Measurements from ENCODE around the gene CELA1. TPM values are rescaled to one million over a fixed set of nuclear protein-coding genes. Genes with fewer than 3 reads are reported as not detected.

CELA1 gene
- total RNA-seq, 1 donor from 2014 or later = not detected

GRCh38 chr12:51360315-51360714 is 13.8 kb upstream of the CELA1 start:
- Histone ChIP-seq H4K20me1 (ENCODE audit: insufficient read depth, low read length) (no peaks in the 10 kb centered on the region), H3K36me3 (ENCODE audit: insufficient read depth, low read length) (peaks cover 2% of the 10 kb centered on the region), H3K4me3 (ENCODE audit: insufficient read depth, low read depth, low read length) (no peak overlapping the region), H3K4me2 (ENCODE audit: low read length) (no peak overlapping the region), H3K27me3 (ENCODE audit: insufficient read depth, low read length) (peaks cover 2% of the 10 kb centered on the region), H3K79me2 (ENCODE audit: insufficient read depth, low read length) (no peaks in the 10 kb centered on the region), H3K4me1 (ENCODE audit: insufficient read depth, low read length) (no peaks in the 10 kb centered on the region), H2AFZ (ENCODE audit: low read depth, low read length) (no peak overlapping the region), H3K9ac (ENCODE audit: low read length) (no peak overlapping the region), H3K9me3 (ENCODE audit: insufficient read depth, low read depth, low read length) (no peaks in the 10 kb centered on the region), H3K27ac (ENCODE audit: low read depth, low read length) (no peak overlapping the region)
- H3K27ac Mint-ChIP-seq (ENCODE audit: unreplicated experiment) = no peak overlapping the region
- no peak overlapping the region for H3K4me3 Mint-ChIP-seq (ENCODE audit: unreplicated experiment)
- no peaks in the 10 kb centered on the region for H3K9me3 Mint-ChIP-seq (ENCODE audit: unreplicated experiment)
- H3K36me3 Mint-ChIP-seq (ENCODE audit: low read depth, unreplicated experiment) = peaks cover 5% of the 10 kb centered on the region
- no peak for TF ChIP-seq EZH2 (IDR thresholded peaks at IDR 0.05; ENCODE audit: insufficient read depth, low read length)
- TF ChIP-seq CTCF (IDR thresholded peaks at IDR 0.05; ENCODE audit: insufficient read depth, low read depth, low read length) = no peak
- no peaks in the 10 kb centered on the region for H3K4me1 Mint-ChIP-seq (ENCODE audit: low read depth, unreplicated experiment)
- peaks cover 9% of the 10 kb centered on the region for H3K27me3 Mint-ChIP-seq (ENCODE audit: low read depth, unreplicated experiment)
- FAIRE-seq = no peak
- no peak for DNase-seq (ENCODE audit: low read depth)

GRCh38 chr12:51359851-51360250 is 13.4 kb upstream of the CELA1 start:
- peaks cover 2% of the 10 kb centered on the region for H3K27me3 ChIP-seq (ENCODE audit: insufficient read depth, low read length)
- Mint-ChIP-seq H3K4me1 (ENCODE audit: low read depth, unreplicated experiment) (no peaks in the 10 kb centered on the region), H3K27me3 (ENCODE audit: low read depth, unreplicated experiment) (peaks cover 11% of the 10 kb centered on the region), H3K36me3 (ENCODE audit: low read depth, unreplicated experiment) (peaks cover 5% of the 10 kb centered on the region), H3K4me3 (ENCODE audit: unreplicated experiment) (peak overlapping the region; percentile 35), H3K9me3 (ENCODE audit: unreplicated experiment) (no peaks in the 10 kb centered on the region), H3K27ac (ENCODE audit: unreplicated experiment) (no peak overlapping the region)
- H3K4me1 ChIP-seq (ENCODE audit: insufficient read depth, low read length) = no peaks in the 10 kb centered on the region
- no peak overlapping the region for H3K9ac ChIP-seq (ENCODE audit: low read length)
- no peak overlapping the region for H3K4me3 ChIP-seq (ENCODE audit: insufficient read depth, low read depth, low read length)
- no peak for DNase-seq (ENCODE audit: low read depth)
- no peak for FAIRE-seq
- TF ChIP-seq EZH2 (IDR thresholded peaks at IDR 0.05; ENCODE audit: insufficient read depth, low read length) (no peak), CTCF (IDR thresholded peaks at IDR 0.05; ENCODE audit: insufficient read depth, low read depth, low read length) (no peak)
- H3K36me3 ChIP-seq (ENCODE audit: insufficient read depth, low read length) = peaks cover 2% of the 10 kb centered on the region
- no peaks in the 10 kb centered on the region for H4K20me1 ChIP-seq (ENCODE audit: insufficient read depth, low read length)
- no peaks in the 10 kb centered on the region for H3K9me3 ChIP-seq (ENCODE audit: insufficient read depth, low read depth, low read length)
- no peak overlapping the region for H3K4me2 ChIP-seq (ENCODE audit: low read length)
- no peak overlapping the region for H3K27ac ChIP-seq (ENCODE audit: low read depth, low read length)
- no peak overlapping the region for H2AFZ ChIP-seq (ENCODE audit: low read depth, low read length)
- H3K79me2 ChIP-seq (ENCODE audit: insufficient read depth, low read length) = no peaks in the 10 kb centered on the region

- H3K4me1 Mint-ChIP-seq (ENCODE audit: low read depth, unreplicated experiment) = no peaks in the 10 kb centered on the region
- H3K4me3 ChIP-seq (ENCODE audit: insufficient read depth, low read depth, low read length) = no peak overlapping the region
- H3K4me1 ChIP-seq (ENCODE audit: insufficient read depth, low read length) = no peaks in the 10 kb centered on the region
- H3K27ac ChIP-seq (ENCODE audit: low read depth, low read length) = no peak overlapping the region
- H3K27me3 ChIP-seq (ENCODE audit: insufficient read depth, low read length) = peaks cover 4% of the 10 kb centered on the region
- H3K36me3 ChIP-seq (ENCODE audit: insufficient read depth, low read length) = peaks cover 2% of the 10 kb centered on the region
- H3K4me2 ChIP-seq (ENCODE audit: low read length) = no peak overlapping the region
- H3K4me3 Mint-ChIP-seq (ENCODE audit: unreplicated experiment) = no peak overlapping the region
- DNase-seq (ENCODE audit: low read depth) (no peak), FAIRE-seq (no peak)
- no peak overlapping the region for H2AFZ ChIP-seq (ENCODE audit: low read depth, low read length)
- no peaks in the 10 kb centered on the region for H3K9me3 Mint-ChIP-seq (ENCODE audit: unreplicated experiment)
- no peaks in the 10 kb centered on the region for H3K79me2 ChIP-seq (ENCODE audit: insufficient read depth, low read length)
- H3K27ac Mint-ChIP-seq (ENCODE audit: unreplicated experiment) = no peak overlapping the region
- H3K27me3 Mint-ChIP-seq (ENCODE audit: low read depth, unreplicated experiment) = peaks cover 7% of the 10 kb centered on the region
- H3K9ac ChIP-seq (ENCODE audit: low read length) = no peak overlapping the region
- no peaks in the 10 kb centered on the region for H4K20me1 ChIP-seq (ENCODE audit: insufficient read depth, low read length)
- TF ChIP-seq EZH2 (IDR thresholded peaks at IDR 0.05; ENCODE audit: insufficient read depth, low read length) (no peak), CTCF (IDR thresholded peaks at IDR 0.05; ENCODE audit: insufficient read depth, low read depth, low read length) (no peak)
- H3K9me3 ChIP-seq (ENCODE audit: insufficient read depth, low read depth, low read length) = no peaks in the 10 kb centered on the region
- peaks cover 5% of the 10 kb centered on the region for H3K36me3 Mint-ChIP-seq (ENCODE audit: low read depth, unreplicated experiment)
These were observed 12.0 kb upstream of the CELA1 start for GRCh38 chr12:51358496-51358895.
